Brain microvascular endothelial cell (primary cell): Measurements from ENCODE around the gene DHX15.

Source experiments
- DNase-seq: peaks from one replicate; pipeline ENCODE4 v3.0.0-alpha.2; 2020
- H3K27ac ChIP-seq: fragments of 250-450 bp; sonication (Bioruptor Pico); 2 replicates; pipeline ENCODE4 v1.5.1; 2020; ENCODE audit warnings: mild to moderate bottlenecking, moderate library complexity
- H3K27me3 ChIP-seq: fragments of 250-450 bp; sonication (Bioruptor Pico); replicated peaks from 2 replicates; pipeline ENCODE4 v1.5.1; 2020; ENCODE audit warnings: mild to moderate bottlenecking
- H3K36me3 ChIP-seq: fragments of 250-450 bp; sonication (Bioruptor Pico); replicated peaks from 2 replicates; pipeline ENCODE4 v1.5.1; 2020; ENCODE audit warnings: mild to moderate bottlenecking
- H3K4me3 ChIP-seq: 2 replicates; pipeline ENCODE4 v1.5.1; 2011; ENCODE audit warnings: low read depth, mild to moderate bottlenecking, control low read depth, low read length, moderate library complexity
- in situ Hi-C: cut with HindIII; loops from 2 replicates; pipeline ENCODE4 v1.10.0; 2017; ENCODE audit warnings: low sequenced_read_pairs, low pct_ligation_motif_present
- TF ChIP-seq, protein P1 (sequence below): IDR thresholded peaks from 2 replicates; pipeline ENCODE4 v1.5.1; 2011; ENCODE audit warnings: low read depth, mild to moderate bottlenecking, moderate library complexity, low read length, control low read depth, inconsistent platforms; ENCODE audit errors: missing control alignments

The DHX15 gene

DNA sequence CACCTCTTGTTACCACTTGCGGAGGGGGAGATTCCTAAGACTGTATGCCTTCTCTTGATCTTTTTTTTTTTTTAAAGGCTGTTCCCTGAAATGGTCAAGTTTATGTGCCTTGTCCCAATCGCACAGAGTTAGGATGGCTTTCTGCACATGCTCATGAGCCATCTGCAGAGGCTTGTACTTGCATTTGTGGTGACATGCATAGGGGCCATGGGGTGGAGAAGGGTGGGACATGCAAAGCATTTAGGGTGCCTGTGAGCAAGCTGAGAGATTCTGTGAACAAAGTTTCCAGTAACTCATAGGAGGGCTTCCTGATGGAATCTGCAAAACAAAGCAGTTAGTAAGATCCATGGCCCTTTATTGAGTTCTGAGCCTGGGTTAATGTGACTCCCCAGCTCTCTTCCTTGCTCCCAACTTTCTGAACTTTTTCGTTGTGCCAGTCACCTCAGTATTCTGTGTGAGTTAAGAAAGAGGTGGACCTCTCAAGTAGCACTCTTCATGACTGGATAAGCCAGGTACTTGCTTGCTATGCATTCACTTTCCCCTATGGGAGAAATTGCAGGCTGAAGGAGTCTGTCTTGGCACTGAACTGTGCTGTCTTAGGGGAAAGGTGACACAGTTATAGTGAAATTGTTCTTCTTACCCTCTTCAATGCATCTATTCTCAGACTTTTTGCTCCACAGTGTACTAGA lies 37.9 kb upstream of the DHX15 start:
- Histone ChIP-seq H3K36me3 (no peaks in the 10 kb centered on the region), H3K27me3 (no peaks in the 10 kb centered on the region), H3K27ac (no peak overlapping the region), H3K4me3 (no peak overlapping the region)
- in situ Hi-C loops: no loop called here
- DNase-seq: no peak
- TF ChIP-seq, protein P1, sequence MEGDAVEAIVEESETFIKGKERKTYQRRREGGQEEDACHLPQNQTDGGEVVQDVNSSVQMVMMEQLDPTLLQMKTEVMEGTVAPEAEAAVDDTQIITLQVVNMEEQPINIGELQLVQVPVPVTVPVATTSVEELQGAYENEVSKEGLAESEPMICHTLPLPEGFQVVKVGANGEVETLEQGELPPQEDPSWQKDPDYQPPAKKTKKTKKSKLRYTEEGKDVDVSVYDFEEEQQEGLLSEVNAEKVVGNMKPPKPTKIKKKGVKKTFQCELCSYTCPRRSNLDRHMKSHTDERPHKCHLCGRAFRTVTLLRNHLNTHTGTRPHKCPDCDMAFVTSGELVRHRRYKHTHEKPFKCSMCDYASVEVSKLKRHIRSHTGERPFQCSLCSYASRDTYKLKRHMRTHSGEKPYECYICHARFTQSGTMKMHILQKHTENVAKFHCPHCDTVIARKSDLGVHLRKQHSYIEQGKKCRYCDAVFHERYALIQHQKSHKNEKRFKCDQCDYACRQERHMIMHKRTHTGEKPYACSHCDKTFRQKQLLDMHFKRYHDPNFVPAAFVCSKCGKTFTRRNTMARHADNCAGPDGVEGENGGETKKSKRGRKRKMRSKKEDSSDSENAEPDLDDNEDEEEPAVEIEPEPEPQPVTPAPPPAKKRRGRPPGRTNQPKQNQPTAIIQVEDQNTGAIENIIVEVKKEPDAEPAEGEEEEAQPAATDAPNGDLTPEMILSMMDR: no peak

DNA sequence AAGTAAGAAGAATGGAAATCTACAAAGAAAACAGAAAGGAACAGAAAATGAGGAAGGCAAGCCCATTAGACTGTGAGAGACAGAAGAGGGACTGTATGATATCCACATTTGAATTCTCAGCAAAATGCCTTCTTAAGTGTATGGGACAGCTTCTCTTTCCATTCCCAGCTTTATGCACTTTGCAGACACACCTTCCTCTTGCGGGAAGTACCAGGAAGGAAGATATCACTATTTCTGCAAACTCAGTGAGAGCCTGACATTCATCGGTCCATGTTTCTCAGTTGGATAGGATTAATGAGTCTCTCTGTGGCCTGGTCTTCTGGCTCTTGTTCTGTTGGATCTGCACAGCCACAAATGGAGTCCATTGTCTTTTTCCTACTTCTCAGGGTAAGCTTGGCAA lies 31.6 kb upstream of the DHX15 start:
- TF ChIP-seq, protein P1: no peak
- no peaks in the 10 kb centered on the region for H3K27me3 ChIP-seq
- H3K36me3 ChIP-seq: no peaks in the 10 kb centered on the region
- no peak for DNase-seq
- no peak overlapping the region for H3K27ac ChIP-seq
- H3K4me3 ChIP-seq: no peak overlapping the region
- in situ Hi-C loops: no loop called here

DNA sequence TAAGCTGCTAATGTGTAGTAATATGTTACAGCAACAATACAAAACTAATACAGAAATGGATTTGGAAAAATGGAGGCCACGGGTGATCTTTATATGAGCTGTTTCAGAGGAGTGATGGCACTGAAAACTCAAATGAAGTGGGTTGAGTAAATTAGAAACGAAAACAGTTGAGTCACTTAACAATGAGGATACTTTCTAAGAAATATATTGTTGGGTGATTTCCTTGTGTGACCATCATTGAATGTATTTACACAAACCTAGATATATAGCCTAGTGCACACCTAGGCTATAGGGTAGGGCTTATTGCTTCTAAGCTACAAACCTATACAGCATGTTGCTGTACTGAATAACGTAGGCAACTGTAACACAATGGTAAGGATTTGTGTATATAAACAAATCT lies 30.5 kb upstream of the DHX15 start:
- TF ChIP-seq, protein P1: no peak
- H3K4me3 ChIP-seq: no peak overlapping the region
- no peaks in the 10 kb centered on the region for H3K36me3 ChIP-seq
- no peak overlapping the region for H3K27ac ChIP-seq
- DNase-seq: no peak
- H3K27me3 ChIP-seq: no peaks in the 10 kb centered on the region
- in situ Hi-C loops: no loop called here

DNA sequence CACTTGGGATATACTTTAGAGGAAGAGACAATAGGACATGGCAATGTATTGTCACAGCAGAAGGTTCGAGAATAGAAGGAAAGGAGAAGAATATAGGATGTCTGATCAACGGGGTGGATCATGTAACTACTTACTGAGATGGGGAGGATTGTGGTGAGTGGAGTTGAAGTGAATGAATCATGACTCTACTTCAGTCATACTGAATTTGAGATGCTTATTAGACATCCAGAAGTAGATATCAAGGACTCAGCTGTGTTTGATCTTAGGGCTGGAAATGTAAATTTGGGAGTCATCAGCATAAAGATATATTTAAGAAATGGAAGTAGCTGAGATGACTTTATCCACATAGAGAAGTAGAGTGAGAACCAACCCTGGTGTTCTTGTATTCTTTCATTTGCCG lies 29.1 kb upstream of the DHX15 start:
- no peaks in the 10 kb centered on the region for H3K27me3 ChIP-seq
- no peaks in the 10 kb centered on the region for H3K36me3 ChIP-seq
- in situ Hi-C loops: no loop called here

DNA sequence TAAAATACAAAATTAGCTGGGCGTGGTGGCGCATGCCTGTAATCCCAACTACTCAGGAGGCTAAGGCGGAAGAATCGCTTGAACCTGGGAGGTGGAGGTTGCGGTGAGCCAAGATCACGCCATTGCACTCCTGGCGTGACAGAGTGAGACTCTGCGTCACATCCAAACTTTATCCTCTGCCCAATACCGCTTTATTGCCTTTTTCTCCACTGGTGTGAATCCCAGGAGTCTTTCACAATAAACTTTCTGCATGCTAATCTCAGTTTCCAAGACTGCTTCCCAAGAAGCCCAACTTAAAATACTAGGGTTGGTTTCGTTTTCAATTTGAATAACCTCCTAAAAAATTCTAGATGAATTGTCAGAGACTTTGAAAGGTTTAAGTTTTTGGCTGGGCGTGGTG lies 27.2 kb upstream of the DHX15 start:
- H3K4me3 ChIP-seq: no peak overlapping the region
- DNase-seq: no peak
- in situ Hi-C loops: no loop called here

More for the DNA sequence above, 29.1 kb upstream of the DHX15 start:
- Histone ChIP-seq H3K4me3 (no peak overlapping the region), H3K27ac (no peak overlapping the region)
- TF ChIP-seq, protein P1: no peak
- no peak for DNase-seq

More for the DNA sequence above, 27.2 kb upstream of the DHX15 start:
- TF ChIP-seq, protein P1: no peak
- Histone ChIP-seq H3K27me3 (no peaks in the 10 kb centered on the region), H3K36me3 (no peaks in the 10 kb centered on the region), H3K27ac (no peak overlapping the region)
